CD4-positive, alpha-beta memory T cell (primary cell): ENCODE results near the gene HDAC4. TPM values are rescaled to one million over a fixed set of nuclear protein-coding genes. Genes with fewer than 3 reads are reported as not detected.

Experiments
- CTCF ChIA-PET: fragments of 350-600 bp; sonication (Branson Sonifier 250); formaldehyde crosslinking; loops from one replicate; lab custom pipeline; 2021; ENCODE audit warnings: inconsistent platforms; ENCODE audit not compliant: partially characterized antibody; lab: Charles Lee
- POLR2A ChIA-PET: fragments of 350-600 bp; sonication (Branson Sonifier 250); formaldehyde crosslinking; loops from one replicate; lab custom pipeline; 2021; ENCODE audit not compliant: partially characterized antibody; lab: Charles Lee
- DNase-seq, 5 donors: peaks; one replicate each; pipeline versions ENCODE4 v3.0.0 to v3.0.0-alpha.2; 2020 to 2022; ENCODE audit warnings: mixed read lengths in 1 of 5
- H3K27ac ChIP-seq: one replicate; pipeline ENCODE4 v1.7.0; 2013; ENCODE audit warnings: low read depth, low read length
- H3K27me3 ChIP-seq: 2 replicates; pipeline ENCODE4 v1.7.0; 2013; ENCODE audit warnings: mild to moderate bottlenecking, low read length, moderate library complexity; ENCODE audit not compliant: insufficient read depth
- H3K36me3 ChIP-seq: 2 replicates; pipeline ENCODE4 v1.7.0; 2013; ENCODE audit warnings: mild to moderate bottlenecking, low read length, moderate library complexity; ENCODE audit not compliant: insufficient read depth
- H3K4me1 ChIP-seq: 2 replicates; pipeline ENCODE4 v1.7.0; 2013; ENCODE audit warnings: mild to moderate bottlenecking, low read length, moderate library complexity; ENCODE audit not compliant: insufficient read depth
- H3K4me3 ChIP-seq, 2 donors: one replicate each; pipeline ENCODE4 v1.7.0; 2013; ENCODE audit warnings: low read length in 2 of 2, mild to moderate bottlenecking in 1 of 2
- H3K9me3 ChIP-seq, 2 donors: one replicate each; pipeline ENCODE4 v1.7.0; 2013; ENCODE audit warnings: low read length in 2 of 2, control low read depth in 1 of 2; ENCODE audit not compliant: control insufficient read depth in 1 of 2
- H3K27ac Mint-ChIP-seq, 7 donors: one replicate each; pipeline ENCODE4 v1.8.0; 2020 to 2021; ENCODE audit warnings: mixed read lengths in 7 of 7, mild to moderate bottlenecking in 6 of 7, inconsistent platforms in 3 of 7, moderate library complexity in 3 of 7
- H3K27me3 Mint-ChIP-seq, 2 donors: one replicate each; pipeline ENCODE4 v1.8.0; 2020 to 2021; ENCODE audit warnings: mixed read lengths in 2 of 2
- H3K36me3 Mint-ChIP-seq, 2 donors: one replicate each; pipeline ENCODE4 v1.8.0; 2020 to 2021; ENCODE audit warnings: mixed read lengths in 2 of 2, inconsistent platforms in 1 of 2, mild to moderate bottlenecking in 1 of 2
- H3K4me1 Mint-ChIP-seq, 4 donors: one replicate each; pipeline ENCODE4 v1.8.0; 2020 to 2021; ENCODE audit warnings: mixed read lengths in 4 of 4, mild to moderate bottlenecking in 1 of 4
- H3K4me3 Mint-ChIP-seq, 8 donors: one replicate each; pipeline ENCODE4 v1.8.0; 2020 to 2021; ENCODE audit warnings: mixed read lengths in 8 of 8, mild to moderate bottlenecking in 7 of 8, moderate library complexity in 6 of 8, inconsistent platforms in 3 of 8
- H3K9me3 Mint-ChIP-seq, 8 donors: one replicate each; pipeline ENCODE4 v1.8.0; 2020 to 2021; ENCODE audit warnings: mixed read lengths in 8 of 8, mild to moderate bottlenecking in 5 of 8, inconsistent platforms in 3 of 8, moderate library complexity in 1 of 8
- intact Hi-C: fragments of 100-400 bp; cut with micrococcal nuclease; formaldehyde crosslinking; loops from one replicate; pipeline ENCODE4 v1.15.1; 2023
- polyA plus RNA-seq, 2 donors: library from polyadenylated mRNA; unstranded; fragments of 300-500 nt; fragmentation: Illumina TruSeq; gene quantifications; one replicate each; pipeline ENCODE4 v1.2.3, GENCODE V29; 2021
- total RNA-seq, 2 experiments: library from RNA; stranded (reverse); gene quantifications; one replicate each; pipeline ENCODE4 v1.2.3, GENCODE V29; 2021

HDAC4 gene
- total and polyA plus RNA-seq, 4 experiments from 2014 or later: 1.4 to 59.7 (median 30.4) TPM

- Histone ChIP-seq H3K9me3 (no peaks in the 10 kb centered on the region), H3K4me3 (no peak overlapping the region), H3K36me3 (no peaks in the 10 kb centered on the region), H3K4me1 (no peaks in the 10 kb centered on the region), H3K27me3 (no peaks in the 10 kb centered on the region), H3K27ac (no peak overlapping the region)
- H3K9me3 Mint-ChIP-seq: no peaks in the 10 kb centered on the region
- H3K36me3 Mint-ChIP-seq: no peaks in the 10 kb centered on the region
- H3K4me3 Mint-ChIP-seq: no peak overlapping the region
- ChIA-PET POLR2A (no interaction called here), CTCF (no interaction called here)
- peaks cover 5 to 13% of the 10 kb centered on the region in 2 donors for H3K27me3 Mint-ChIP-seq
- DNase-seq: no peak
- H3K4me1 Mint-ChIP-seq: no peaks in the 10 kb centered on the region
- intact Hi-C loops: no loop called here
- no peak overlapping the region for H3K27ac Mint-ChIP-seq
Measured at GRCh38 chr2:239021224-239021623, 379.6 kb downstream of the HDAC4 start.

DNA sequence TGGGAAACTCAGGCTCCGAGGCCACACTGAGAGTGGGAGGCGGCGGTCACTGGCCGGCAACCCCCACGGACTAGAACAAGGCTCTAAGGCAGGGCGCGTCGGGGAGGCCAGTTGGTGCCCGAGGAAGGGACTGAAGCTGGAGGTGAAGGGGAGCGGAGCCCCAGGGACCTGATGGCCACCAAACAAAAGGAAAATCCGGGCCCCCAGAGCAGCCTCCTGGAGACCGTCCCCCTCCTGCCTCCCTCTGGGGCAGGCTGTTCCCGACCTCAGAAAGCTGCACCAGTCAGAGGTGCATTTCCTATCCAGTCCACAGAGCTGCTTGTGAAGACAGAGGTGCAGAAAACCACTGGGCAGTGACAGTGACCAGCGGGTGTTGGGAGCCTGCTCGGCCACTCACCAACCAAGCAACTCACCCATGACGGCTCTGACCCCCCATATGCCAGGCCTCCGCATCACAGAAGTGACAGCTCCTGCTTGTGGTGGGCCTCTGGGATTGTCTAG, 380.2 kb downstream of the HDAC4 start:
- Mint-ChIP-seq H3K27me3 (peaks cover 5 to 13% of the 10 kb centered on the region in 2 donors), H3K36me3 (no peaks in the 10 kb centered on the region), H3K4me1 (no peaks in the 10 kb centered on the region), H3K4me3 (no peak overlapping the region), H3K9me3 (no peaks in the 10 kb centered on the region), H3K27ac (no peak overlapping the region)
- intact Hi-C loops: no loop called here
- POLR2A ChIA-PET: no interaction called here
- Histone ChIP-seq H3K27ac (no peak overlapping the region), H3K27me3 (no peaks in the 10 kb centered on the region), H3K36me3 (no peaks in the 10 kb centered on the region), H3K4me3 (no peak overlapping the region), H3K9me3 (no peaks in the 10 kb centered on the region), H3K4me1 (no peaks in the 10 kb centered on the region)
- CTCF ChIA-PET: no interaction called here
- DNase-seq: no peak

DNA sequence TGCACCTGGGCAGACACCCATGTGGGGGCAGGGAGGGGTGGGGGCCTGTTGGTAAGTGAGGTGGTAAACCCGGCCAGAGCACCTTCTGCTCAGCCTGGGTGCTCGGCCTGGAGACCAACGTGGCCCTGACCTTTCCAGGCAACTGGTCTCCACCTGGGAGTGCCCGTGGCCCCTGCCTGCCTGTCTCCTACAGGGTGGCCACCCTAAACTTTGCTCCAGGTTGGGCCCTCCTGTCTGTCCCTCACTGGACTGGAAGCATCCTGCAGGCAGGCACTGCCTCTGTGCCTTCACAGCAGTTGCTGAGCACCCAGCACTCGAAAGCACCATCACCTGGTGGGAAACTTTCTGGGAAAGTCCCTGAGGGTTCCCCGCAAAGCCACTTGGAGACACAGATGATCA, 381.6 kb downstream of the HDAC4 start:
- H3K27ac ChIP-seq: no peak overlapping the region
- no peaks in the 10 kb centered on the region for H3K9me3 ChIP-seq
- no peak overlapping the region for H3K4me3 Mint-ChIP-seq
- H3K36me3 Mint-ChIP-seq: no peaks in the 10 kb centered on the region
- no peaks in the 10 kb centered on the region for H3K36me3 ChIP-seq
- DNase-seq: no peak
- H3K27ac Mint-ChIP-seq: no peak overlapping the region
- intact Hi-C loops: no loop called here
- no peak overlapping the region for H3K4me3 ChIP-seq
- POLR2A ChIA-PET: no interaction called here
- H3K4me1 Mint-ChIP-seq: no peaks in the 10 kb centered on the region
- no peaks in the 10 kb centered on the region for H3K9me3 Mint-ChIP-seq
- CTCF ChIA-PET: no interaction called here
- no peaks in the 10 kb centered on the region for H3K27me3 ChIP-seq
- no peaks in the 10 kb centered on the region for H3K4me1 ChIP-seq
- peaks cover 6 to 13% of the 10 kb centered on the region in 2 donors for H3K27me3 Mint-ChIP-seq

DNA sequence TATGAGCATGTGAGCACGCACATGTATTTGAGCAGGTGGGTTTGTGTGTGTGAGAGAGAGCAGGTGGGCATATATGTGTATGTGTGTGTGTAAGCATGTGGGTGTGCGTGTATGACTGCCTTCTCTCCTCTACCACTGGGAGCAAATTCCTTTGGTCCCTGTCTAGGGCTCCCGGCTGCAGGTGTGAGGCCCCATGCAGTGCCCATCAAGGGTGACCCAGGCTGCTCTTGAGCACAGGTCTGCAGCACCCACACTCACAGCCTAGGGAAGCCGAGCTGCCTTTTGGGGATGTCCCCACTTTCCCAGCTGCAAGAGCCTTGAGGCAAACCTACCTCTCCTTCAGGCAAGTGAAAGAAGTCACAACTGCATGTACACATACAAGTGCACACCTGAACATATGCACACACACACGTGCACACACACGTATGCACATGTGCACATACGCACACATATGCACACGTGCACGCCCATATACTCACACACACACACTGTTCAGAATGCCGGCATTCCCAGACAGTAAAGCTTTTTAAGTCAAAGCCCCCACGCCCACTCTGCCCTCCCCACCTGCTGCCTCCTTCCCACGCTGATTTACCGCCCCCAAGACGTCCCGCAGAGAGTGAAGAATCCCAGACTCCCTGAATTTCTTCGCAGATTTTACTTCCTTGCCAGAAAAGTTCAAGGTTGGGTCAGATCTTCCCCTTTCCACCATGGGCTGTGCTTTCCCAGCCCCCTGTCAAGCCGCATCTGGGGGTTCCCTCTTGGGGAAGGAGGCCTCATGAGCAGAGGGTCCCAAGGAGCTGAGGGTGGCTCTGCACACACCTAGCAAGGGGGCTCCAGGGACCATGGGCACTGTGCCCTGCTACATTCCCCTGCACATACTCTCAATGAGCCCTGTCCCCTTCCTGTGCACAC, 382.3 kb downstream of the HDAC4 start:
- no peaks in the 10 kb centered on the region for H3K9me3 ChIP-seq
- POLR2A ChIA-PET: no interaction called here
- no peaks in the 10 kb centered on the region for H3K9me3 Mint-ChIP-seq
- CTCF ChIA-PET: no interaction called here
- peaks cover 6 to 13% of the 10 kb centered on the region in 2 donors for H3K27me3 Mint-ChIP-seq
- intact Hi-C loops: no loop called here
- no peak overlapping the region for H3K4me3 Mint-ChIP-seq
- H3K4me1 ChIP-seq: no peaks in the 10 kb centered on the region
- H3K27ac Mint-ChIP-seq: no peak overlapping the region
- H3K36me3 ChIP-seq: no peaks in the 10 kb centered on the region
- no peaks in the 10 kb centered on the region for H3K36me3 Mint-ChIP-seq
- no peak for DNase-seq
- H3K27ac ChIP-seq: no peak overlapping the region
- H3K27me3 ChIP-seq: no peaks in the 10 kb centered on the region
- H3K4me1 Mint-ChIP-seq: no peaks in the 10 kb centered on the region
- H3K4me3 ChIP-seq: no peak overlapping the region

- no peak overlapping the region for H3K4me3 Mint-ChIP-seq
- POLR2A ChIA-PET: no interaction called here
- no peaks in the 10 kb centered on the region for H3K4me1 ChIP-seq
- H3K4me3 ChIP-seq: no peak overlapping the region
- no peak overlapping the region for H3K27ac ChIP-seq
- no peaks in the 10 kb centered on the region for H3K36me3 Mint-ChIP-seq
- H3K27ac Mint-ChIP-seq: no peak overlapping the region
- no peaks in the 10 kb centered on the region for H3K9me3 ChIP-seq
- intact Hi-C loops: no loop called here
- H3K9me3 Mint-ChIP-seq: no peaks in the 10 kb centered on the region
- CTCF ChIA-PET: no interaction called here
- H3K4me1 Mint-ChIP-seq: no peaks in the 10 kb centered on the region
- no peaks in the 10 kb centered on the region for H3K27me3 ChIP-seq
- H3K27me3 Mint-ChIP-seq: peaks cover 11 to 14% of the 10 kb centered on the region in 2 donors
- H3K36me3 ChIP-seq: no peaks in the 10 kb centered on the region
- DNase-seq: no peak
Measured at GRCh38 chr2:239017491-239018098, 383.2 kb downstream of the HDAC4 start.

- Mint-ChIP-seq H3K4me1 (no peaks in the 10 kb centered on the region), H3K36me3 (no peaks in the 10 kb centered on the region), H3K27ac (no peak overlapping the region), H3K9me3 (no peaks in the 10 kb centered on the region), H3K4me3 (no peak overlapping the region), H3K27me3 (peaks cover 11 to 19% of the 10 kb centered on the region in 2 donors)
- no peak for DNase-seq
- Histone ChIP-seq H3K36me3 (no peaks in the 10 kb centered on the region), H3K9me3 (no peaks in the 10 kb centered on the region), H3K27me3 (no peaks in the 10 kb centered on the region), H3K4me3 (no peak overlapping the region), H3K27ac (no peak overlapping the region), H3K4me1 (no peaks in the 10 kb centered on the region)
- intact Hi-C loops: no loop called here
- POLR2A ChIA-PET: no interaction called here
- CTCF ChIA-PET: no interaction called here
Measured at GRCh38 chr2:239015901-239016675, 384.7 kb downstream of the HDAC4 start.
